GM19463 (cell line): ENCODE results near the gene HHLA2.

Experiments used
- ATAC-seq: cut with Tn5 transposase; IDR thresholded peaks from one replicate; pipeline ENCODE4 v1.9.1; 2021; ENCODE audit warnings: mild to moderate bottlenecking, moderate library complexity; ENCODE audit not compliant: unreplicated experiment

HHLA2 gene

DNA sequence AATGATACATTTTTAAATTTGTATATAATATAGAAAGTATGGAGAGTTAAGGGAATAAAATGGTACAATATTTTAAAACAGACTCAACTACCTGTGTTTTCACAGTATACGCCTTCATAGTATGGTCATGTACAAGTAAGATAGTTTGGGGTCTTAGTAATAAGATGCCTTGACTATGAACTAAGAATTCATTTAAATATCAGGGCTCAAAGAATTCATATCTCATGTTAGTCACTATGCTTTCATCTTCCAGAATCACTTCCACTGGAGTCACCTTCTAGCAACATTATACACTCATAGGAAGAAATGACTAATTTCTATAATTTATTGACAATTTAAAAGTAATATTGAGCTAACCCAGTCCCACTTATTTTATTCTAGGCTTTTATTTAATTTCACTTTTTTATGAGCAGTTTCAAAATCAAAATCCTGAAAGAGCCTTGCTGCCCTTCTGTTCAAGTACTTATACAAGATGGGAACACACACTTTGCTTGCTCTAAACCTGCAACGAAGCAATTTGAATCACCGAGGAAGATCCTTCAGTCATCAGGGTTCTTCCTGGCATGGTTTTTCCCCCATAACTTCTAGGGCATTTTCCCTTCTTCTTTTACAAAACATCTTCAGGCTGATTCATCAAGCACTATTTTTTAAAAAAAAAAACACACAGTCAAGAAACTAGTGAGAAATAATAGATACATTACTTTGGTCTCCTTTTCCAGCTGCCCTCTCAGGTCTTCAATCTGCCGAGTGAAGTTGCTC is 119.9 kb downstream of the HHLA2 start:
- ATAC-seq = no peak

DNA sequence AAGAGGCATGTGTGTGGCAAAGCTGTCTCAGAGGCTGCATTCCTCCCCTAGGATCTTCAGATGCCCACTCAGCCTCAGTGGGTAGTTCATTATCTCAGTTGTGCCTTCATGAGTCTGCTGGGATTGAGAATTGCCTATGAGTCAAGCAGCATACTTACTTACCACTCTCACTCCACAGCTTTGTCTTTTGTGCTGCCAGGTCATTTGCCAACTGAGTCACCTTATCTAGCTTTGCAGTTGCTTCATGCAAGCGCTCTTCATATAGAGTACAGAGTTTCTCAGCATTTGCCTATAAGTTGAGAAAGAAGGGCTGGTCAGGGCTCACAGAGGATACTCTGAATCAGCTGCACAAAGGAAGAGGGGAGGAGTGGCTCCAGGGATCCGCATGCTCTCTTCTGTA is 124.6 kb downstream of the HHLA2 start:
- no peak for ATAC-seq
